ENCODE measurements around the gene SGTA. TPM values are rescaled to one million over a fixed set of nuclear protein-coding genes. Genes with fewer than 3 reads are reported as not detected.

Gene SGTA
- total and polyA plus RNA-seq, 2 experiments from 2014 or later = 71.6 to 102 TPM

GRCh38 chr19:2815191-2815614, 32.1 kb upstream of the SGTA start:
- no peaks in the 10 kb centered on the region for H4K20me1 ChIP-seq (replicated peaks; ENCODE audit: insufficient read depth)
- Mint-ChIP-seq H3K36me3 (ENCODE audit: low read depth) (peaks cover 5% of the 10 kb centered on the region; the same call in 2 of the 3 replicates), H3K27ac (no peak overlapping the region), H3K4me3 (no peak overlapping the region), H3K4me1 (no peaks in the 10 kb centered on the region), H3K27me3 (ENCODE audit: insufficient read depth, low read depth, poor library complexity) (peaks cover 2% of the 10 kb centered on the region), H3K9me3 (no peaks in the 10 kb centered on the region)
- H3K27ac ChIP-seq (ENCODE audit: low read depth) = no peak overlapping the region
- TF ChIP-seq ZNF114 (CRISPR knock-in tag; IDR thresholded peaks at IDR 0.05) (no peak), ZNF462 (CRISPR knock-in tag; IDR thresholded peaks at IDR 0.05) (no peak)
- no peak for ATAC-seq
- no peak overlapping the region for H2AFZ ChIP-seq
- H3K36me3 ChIP-seq (ENCODE audit: insufficient read depth) = no peaks in the 10 kb centered on the region; the same call in 1 of the 2 replicates
- no peak overlapping the region for H3K4me2 ChIP-seq
- H3K79me2 ChIP-seq (replicated peaks; ENCODE audit: insufficient read depth) = no peaks in the 10 kb centered on the region
- H3K4me1 ChIP-seq (ENCODE audit: insufficient read depth) = no peaks in the 10 kb centered on the region
- H3K9me2 ChIP-seq (ENCODE audit: insufficient read depth) = no peaks in the 10 kb centered on the region
- H3K27me3 ChIP-seq (ENCODE audit: insufficient read depth) = no peaks in the 10 kb centered on the region
- DNase-seq (ENCODE audit: low spot score) = no peak
- no peaks in the 10 kb centered on the region for H3F3A ChIP-seq (replicated peaks; ENCODE audit: low read depth)
- no peak overlapping the region for H3K4me3 ChIP-seq

DNA sequence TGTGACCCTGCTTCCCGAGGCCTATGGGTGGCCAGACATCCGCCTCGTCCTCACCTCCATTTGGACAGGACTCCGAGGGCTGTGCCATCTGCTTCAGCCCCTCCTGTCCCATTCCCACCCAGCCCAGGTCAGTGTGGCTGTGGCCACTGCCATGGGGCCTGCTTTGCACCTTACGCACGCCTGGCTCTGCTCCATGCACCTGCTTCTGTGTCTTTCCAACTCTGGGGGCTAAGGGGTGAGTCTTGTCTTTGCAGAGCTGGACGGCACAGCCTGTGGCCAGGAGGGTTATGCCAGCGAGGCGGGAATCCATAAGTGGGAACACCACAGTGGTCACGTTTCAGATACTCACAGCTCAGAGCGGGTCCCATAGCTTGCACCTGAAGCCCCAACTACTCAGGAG, 31.4 kb upstream of the SGTA start:
- ATAC-seq (no peak), DNase-seq (ENCODE audit: low spot score) (no peak)
- H3K4me1 Mint-ChIP-seq = no peaks in the 10 kb centered on the region
- H3K4me3 Mint-ChIP-seq = no peak overlapping the region
- Histone ChIP-seq H3K36me3 (ENCODE audit: insufficient read depth) (no peaks in the 10 kb centered on the region; the same call in 1 of the 2 replicates), H3K4me2 (no peak overlapping the region), H3K27ac (ENCODE audit: low read depth) (no peak overlapping the region), H2AFZ (no peak overlapping the region), H4K20me1 (replicated peaks; ENCODE audit: insufficient read depth) (no peaks in the 10 kb centered on the region), H3K27me3 (ENCODE audit: insufficient read depth) (no peaks in the 10 kb centered on the region), H3K4me3 (no peak overlapping the region), H3K79me2 (replicated peaks; ENCODE audit: insufficient read depth) (no peaks in the 10 kb centered on the region), H3K4me1 (ENCODE audit: insufficient read depth) (no peaks in the 10 kb centered on the region), H3K9me2 (ENCODE audit: insufficient read depth) (no peaks in the 10 kb centered on the region), H3F3A (replicated peaks; ENCODE audit: low read depth) (no peaks in the 10 kb centered on the region)
- H3K27me3 Mint-ChIP-seq (ENCODE audit: insufficient read depth, low read depth, poor library complexity) = peaks cover 2% of the 10 kb centered on the region
- H3K36me3 Mint-ChIP-seq (ENCODE audit: low read depth) = peaks cover 9% of the 10 kb centered on the region
- H3K9me3 Mint-ChIP-seq = no peaks in the 10 kb centered on the region
- H3K27ac Mint-ChIP-seq = no peak overlapping the region
- no peak for TF ChIP-seq CREB1 (CRISPR knock-in tag; IDR thresholded peaks at IDR 0.05; ENCODE audit: low read depth)
- no peak for TF ChIP-seq POLR2AphosphoS5 (IDR thresholded peaks at IDR 0.05; ENCODE audit: low read depth)
- TF ChIP-seq JUNB (IDR thresholded peaks at IDR 0.05; ENCODE audit: unreplicated experiment) = no peak
- TF ChIP-seq CTCF (conservative IDR thresholded peaks at IDR 0.05; ENCODE audit: low read depth in 2 of 2) = no peak
- TF ChIP-seq ZNF331 (CRISPR knock-in tag; IDR thresholded peaks at IDR 0.05; ENCODE audit: low read depth) = no peak
- no peak for TF ChIP-seq NANOG (IDR thresholded peaks at IDR 0.05; ENCODE audit: borderline replicate concordance)
- TF ChIP-seq ZNF114 (CRISPR knock-in tag; IDR thresholded peaks at IDR 0.05) = no peak
- TF ChIP-seq EZH2phosphoT487 (IDR thresholded peaks at IDR 0.05; ENCODE audit: unreplicated experiment) = no peak
- no peak for TF ChIP-seq EZH2 (IDR thresholded peaks at IDR 0.05; ENCODE audit: low read depth, unreplicated experiment)
